GM19372 (cell line): ENCODE measurements around the gene OXT.
"Not testable (repeated sequence)": the region's sequence is repeated elsewhere in the genome, so short reads cannot be mapped to it uniquely, and the experiment has no call there.

ENCODE experiments used
- ATAC-seq: cut with Tn5 transposase; IDR thresholded peaks from one replicate; pipeline ENCODE4 v1.9.1; 2021; ENCODE audit warnings: mild to moderate bottlenecking, low read depth, moderate library complexity; ENCODE audit not compliant: unreplicated experiment

The OXT gene

DNA sequence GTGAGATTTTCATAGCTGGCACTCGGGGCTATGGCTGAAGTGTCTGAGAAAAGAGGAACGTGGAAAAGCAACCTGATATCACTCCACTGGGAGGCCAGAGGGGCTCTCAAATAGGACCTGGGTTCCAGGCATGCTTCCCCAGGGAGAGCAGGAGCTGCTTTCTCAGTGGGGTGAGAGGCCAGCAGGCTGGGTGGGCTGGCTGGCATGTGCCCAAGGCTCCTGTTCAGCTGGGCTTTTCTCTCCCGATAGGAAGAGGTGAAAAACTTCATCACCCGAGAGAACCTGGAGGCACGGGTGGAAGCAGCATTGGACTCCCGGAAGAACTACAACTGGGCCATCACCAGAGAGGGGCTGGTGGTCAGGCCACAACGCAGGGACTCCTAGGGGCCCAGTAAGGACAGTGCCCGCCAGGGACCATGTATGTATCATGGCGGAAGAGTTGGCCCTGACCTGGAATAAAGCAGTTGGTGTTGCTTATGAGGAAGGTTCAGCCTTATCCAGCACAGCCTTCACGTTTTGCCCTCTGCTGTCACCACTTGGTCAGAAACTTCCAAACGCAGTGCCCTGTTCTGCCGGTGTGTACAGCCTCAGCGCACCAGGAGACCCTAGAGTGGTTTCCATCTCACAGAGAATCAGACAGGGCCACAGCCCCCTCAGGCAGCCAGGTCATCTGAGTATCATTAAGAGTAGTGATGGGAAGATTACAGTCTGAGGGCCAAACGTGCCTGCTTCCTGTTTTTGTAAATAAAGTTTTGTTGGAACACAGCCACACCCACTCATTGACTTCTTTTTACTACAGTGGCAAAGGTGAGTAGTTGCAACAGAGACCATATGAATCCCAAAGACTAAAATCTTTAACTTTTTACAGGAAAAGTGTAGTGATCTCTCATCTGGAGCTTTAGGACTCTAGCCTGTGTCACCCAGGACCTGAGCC lies 23.7 kb upstream of the OXT start:
- no peak for ATAC-seq

DNA sequence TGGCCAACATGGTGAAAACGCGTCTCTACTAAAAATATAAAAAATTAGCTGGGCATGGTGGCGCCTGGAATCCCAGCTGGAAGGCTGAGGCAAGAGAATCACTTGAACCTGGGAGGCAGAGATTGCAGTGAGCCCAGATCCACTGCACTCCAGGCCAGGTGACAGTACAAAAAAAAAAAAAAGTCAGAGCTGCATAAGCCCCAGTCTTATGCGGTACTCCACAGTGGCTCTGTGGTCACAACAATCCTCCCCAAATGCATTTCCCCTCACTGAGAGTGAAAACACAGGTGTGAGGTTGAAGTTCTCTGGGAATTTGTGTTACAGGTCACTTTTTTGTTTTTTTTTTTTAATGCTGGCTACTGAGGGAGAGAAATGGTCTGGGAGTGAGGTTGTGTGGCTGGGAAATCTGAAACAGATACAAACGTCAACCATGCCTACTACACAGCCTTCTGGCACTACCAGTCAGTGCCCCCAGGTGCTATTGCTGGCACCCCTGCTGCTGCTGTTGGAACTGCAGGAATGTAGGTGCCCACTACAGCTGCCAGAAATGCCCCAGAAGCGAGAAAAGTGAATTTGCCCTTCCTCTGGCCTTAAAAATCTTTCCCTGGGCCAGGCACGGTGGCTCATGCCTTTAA lies 19.9 kb upstream of the OXT start:
- ATAC-seq, result no peak

DNA sequence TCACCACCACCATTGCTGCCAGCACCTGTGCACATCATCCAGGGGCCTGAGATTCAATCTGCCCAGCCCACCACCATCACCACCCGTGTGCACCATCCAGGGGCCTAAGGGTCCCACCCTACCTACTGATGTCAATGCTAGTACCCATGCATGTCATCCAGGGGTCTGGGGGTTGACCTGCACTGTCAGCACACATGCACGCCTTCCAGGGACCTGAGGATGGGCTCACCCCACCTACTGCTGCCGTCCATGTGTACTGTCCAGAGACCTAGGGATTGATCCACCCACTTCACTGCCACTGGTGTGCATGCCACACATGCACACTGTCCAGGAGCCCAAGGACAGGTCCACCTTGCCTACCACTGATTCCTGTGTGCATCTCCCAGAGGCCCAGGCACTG lies 11.9 kb upstream of the OXT start:
- ATAC-seq, result no peak

DNA sequence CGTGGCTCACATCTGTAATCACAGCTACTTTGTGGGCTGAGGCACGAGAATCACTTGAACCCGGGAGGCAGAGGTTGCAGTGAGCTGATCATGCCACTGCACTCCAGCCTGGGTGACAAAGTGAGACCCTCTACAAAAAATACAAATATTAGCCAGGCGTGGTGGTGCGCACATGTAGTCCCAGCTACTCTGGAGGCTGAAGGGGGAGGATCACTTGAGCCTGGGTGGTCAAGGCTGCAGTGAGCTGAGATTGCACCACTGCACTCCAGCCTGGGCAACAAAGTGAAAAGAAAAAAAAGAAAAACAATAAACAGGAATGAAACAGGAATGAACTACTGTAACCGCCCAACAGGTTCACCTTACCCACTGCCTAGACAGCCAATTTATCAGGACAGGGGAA lies 7.3 kb upstream of the OXT start:
- ATAC-seq, result not testable (repeated sequence)

DNA sequence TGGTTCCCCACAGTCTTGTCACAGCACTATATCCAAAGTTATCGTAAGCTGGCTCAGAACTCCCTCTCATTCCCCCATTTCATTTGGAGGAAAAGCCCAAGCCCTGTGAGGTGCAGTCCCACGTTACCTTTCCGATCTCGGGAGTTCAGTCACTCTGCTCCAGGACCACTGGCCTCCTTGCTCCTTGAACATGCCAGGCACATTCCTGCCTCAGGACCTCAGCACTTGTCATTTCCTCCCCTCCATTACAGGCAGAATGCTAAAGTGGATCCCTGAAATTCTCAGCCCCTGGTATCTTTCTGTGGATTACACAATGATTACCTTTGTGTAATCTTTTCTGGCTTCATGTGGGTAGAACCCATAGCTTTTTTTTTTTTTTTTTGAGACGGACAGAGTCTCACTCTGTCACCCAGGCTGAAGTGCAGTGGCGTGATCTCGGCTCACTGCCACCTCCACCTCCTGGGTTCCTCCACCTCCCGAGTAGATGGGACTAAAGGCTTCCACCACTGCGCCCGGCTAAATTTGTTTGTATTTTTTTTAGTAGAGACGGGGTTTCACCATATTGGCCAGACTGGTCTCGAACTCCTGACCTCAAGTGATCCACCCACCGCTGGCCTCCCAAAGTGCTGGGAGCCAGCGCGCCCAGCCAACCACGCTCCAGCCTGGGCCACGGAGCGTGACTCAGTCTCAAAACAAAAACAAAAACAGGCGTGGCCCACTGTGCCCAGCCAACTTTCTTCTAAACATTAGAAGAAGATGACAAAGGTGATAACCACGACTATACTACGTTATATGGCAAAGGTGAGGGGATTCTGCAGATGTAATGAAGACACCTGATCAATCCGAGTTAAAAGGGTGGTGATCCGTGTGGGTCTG lies 4.0 kb upstream of the OXT start:
- ATAC-seq, result no peak

DNA sequence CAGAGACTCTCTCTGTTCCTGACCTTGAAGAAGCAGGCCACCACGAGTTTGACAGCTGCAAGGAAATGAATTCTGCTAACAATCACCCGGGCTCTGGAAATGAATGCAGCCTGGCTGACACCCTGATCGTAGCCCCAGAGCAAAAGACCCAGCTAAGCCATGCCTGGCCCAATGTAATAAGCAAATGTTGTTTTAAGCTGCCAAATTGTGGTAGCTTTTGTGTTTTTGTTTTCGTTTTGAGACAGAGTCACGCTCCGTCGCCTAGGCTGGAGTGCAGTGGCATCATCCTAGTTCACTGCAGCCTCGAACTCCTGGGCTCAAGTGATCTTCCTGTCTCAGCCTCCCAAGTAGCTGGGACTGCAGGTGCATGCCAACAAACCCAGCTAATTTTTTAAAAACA lies 3.3 kb upstream of the OXT start:
- no peak for ATAC-seq

DNA sequence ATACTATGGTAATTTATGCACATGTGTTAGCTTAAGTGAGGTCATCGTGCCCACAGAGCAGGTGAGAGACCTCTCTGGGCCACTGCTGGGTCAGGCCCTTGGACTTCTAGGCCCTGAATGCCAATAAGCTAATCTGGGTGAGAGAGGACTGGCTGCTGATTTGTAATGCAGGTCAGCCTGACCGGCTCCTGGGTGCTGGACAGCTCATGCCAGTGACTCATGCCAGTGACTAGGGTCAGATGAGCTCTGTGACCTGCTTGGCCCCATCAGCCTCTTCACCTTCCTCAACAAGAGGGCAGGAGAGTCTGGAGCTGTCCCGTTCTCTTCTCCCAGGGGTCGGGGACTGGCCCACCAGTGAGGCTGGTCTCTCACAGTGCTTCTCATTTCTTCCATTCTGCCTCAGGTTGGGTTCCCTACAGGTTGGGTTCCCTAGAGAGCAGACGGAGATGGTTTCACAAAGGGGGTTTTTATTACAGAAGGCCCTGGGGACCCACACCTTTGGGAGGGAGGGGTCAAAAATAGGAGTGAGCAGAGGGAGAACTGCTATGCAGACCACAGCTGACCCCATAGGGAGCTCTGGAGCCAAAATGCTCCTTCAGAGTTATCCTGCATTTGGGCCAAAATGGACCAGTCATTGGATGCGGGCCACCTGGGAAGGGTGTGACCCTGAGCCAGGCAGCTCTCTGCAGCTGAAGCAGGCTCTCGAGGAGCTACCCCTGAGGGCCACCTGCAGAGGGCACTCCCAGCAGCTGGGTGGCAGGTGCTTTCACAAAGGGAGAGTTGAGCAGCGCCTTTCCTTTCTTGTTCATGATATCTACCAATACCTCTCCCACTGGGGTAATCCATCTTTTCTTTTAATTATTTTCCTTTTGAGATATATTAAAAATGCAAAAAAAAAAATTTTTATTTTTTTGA lies 2.2 kb upstream of the OXT start:
- no peak for ATAC-seq

DNA sequence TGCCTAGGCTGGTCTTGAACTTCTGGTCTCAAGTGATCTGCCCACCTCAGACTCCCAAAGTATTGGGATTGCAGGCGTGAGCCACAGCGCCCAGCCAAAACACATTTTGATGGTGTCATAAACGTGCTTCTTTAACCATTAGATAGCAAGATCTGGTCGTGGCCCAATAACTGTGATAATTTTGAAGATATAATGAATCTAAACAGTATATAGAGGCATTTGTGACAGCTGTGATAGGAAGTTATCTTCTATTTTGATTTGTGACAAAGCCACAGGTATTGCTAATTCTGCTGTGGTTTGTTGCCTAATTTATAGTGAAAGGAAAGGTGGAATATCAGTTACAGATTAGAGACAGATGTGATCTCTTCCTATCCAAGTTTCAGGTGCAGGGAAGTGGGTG lies 695 bp upstream of the OXT start:
- no peak for ATAC-seq

DNA sequence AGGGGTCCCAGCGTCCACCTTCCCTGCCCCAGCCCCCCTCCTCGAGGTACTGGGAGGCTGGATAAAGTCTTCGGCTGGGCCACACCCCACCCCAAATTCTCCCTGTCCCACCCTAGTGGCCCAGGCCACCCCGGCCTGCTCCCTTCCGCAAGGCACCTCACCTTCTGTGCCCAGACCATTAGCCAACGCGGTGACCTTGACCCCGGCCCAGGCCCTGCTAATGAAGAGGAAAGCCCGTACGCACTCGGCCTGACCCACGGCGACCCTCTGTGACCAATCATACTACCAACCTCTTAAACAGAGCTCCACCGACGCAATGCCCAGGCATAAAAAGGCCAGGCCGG lies 182 bp upstream of the OXT start:
- no peak for ATAC-seq

DNA sequence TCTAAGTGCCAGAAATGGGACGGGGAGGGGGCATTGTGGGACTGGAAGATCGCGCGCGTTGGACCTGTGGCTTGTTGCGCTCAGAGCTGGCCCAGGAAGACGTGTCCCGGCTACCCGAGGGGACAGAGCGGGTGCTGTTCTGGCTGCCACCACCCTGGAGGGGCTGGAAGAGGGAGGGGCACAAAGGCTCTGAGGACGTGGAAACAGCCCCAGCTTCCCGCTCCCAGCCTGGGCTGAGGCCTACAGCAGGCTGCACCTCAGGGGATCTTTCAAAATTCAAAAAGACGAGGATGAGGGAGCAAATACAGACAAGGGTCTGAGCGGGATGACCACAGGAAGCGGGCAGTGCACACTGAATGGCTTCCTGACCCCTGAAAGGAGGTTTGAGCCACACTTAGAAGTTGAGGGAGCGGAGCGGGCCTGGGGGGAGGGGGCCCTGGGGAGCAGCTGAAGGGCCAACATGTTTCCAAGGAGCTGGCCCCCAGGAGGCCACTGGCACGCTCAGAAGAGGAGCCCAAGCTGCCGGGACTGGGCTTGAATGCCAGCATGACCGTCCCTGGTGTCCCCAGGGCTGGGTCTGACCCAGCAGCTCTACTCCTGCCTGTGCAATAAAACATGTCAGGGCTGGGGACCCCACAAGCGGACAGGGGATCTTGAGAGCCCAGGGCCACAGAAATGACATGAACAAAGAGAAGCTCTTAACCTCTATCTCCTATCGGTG lies 1.3 kb downstream of the OXT start:
- ATAC-seq, result no peak

DNA sequence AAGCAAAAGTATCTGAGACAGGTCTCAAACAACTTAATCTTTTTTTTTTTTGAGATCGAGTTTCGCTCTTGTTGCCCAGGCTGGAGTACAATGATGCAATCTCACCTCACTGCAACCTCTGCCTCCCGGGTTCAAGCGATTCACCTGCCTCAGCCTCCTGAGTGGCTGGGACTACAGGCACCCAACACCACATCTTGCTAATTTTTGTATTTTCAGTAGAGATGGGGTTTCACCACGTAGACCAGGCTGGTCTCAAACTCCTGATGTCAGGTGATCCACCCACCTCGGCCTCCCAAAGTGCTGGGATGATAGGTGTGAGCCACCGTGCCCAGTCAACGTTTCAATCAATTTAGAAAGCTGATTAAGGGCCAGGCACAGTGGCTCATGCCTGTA lies 1.8 kb downstream of the OXT start:
- not testable (repeated sequence) for ATAC-seq

DNA sequence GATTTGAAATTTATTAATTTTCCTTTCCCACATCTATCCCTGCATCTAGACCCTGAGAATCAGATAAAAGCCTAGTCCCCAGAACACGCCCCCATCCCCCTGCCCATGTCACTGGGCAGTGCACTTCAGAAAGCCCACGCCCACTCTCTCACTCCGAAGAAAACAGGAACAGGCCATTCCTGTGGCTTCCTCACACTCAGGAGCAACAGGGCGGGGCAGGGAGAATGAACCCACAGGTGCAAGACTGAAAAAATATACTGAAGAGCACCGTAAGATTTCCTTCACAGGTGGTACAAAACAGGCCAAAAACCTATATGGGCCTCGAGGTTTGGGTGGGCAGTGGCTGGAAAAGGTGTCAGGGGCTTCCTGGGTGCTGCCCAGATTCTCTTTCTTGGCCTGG lies 3.4 kb downstream of the OXT start:
- no peak for ATAC-seq

DNA sequence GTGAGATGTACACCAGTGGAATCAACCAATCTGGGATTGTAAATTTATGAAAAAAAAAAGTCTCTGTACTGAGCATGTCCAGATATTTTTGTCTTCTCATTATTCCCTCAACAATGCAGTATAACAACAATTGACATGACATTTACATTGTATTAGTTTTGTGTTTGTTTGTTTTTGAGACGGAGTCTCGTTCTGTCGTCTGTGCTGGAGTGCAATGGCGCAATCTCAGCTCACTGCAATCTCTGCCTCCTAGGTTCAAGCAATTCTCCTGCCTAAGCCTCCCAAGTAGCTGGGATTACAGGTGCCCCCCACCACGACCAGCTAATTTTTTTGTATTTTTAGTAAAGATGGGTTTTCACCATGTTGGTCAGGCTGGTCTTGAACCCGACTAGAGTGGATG lies 3.9 kb downstream of the OXT start:
- not testable (repeated sequence) for ATAC-seq

DNA sequence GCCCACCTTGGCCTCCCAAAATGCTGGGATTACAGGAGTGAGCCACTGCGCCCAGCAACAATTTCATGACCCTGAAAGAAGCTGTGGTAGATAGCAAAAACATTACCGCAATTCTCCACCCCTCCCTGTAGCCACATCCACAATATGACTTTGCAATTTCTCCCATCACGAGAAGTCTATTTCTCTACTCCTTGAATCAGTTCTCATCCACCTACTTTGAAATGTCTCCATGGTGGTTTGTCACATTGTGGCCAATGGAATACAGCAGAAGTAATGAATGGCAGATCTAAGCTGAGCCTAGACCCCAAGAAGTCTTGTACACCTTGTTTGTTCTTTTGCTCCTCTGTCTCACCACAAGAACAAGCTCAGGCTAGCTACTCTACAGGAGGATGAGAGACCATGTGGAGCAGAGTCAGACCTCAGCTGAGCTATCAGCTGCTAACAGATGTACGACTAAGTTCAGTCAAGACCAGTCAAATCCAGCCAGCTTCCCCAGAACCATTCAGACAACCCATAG lies 6.3 kb downstream of the OXT start:
- ATAC-seq, result no peak

DNA sequence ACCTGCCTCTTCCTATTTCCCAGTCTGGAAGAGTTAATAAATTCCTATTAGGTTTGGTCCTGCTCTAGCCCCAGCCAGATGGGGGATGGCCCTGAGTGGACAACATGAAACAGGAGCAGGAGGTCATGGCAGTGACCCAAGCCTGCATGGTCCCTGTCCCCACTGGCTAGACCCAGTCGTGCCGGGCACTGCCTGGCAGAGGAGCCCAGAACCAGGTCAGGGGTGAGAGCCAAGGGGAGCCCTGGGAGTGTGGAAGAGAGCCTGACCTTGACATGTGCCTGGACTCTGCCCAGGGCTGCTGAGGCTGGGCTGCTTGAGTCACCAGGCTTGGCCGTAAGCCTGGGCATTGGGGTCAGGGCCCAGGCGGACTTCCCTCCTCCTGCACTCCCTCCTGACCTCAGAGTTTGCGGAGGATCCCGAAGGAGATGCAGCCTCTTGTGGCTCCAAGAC lies 9.5 kb downstream of the OXT start:
- ATAC-seq, result no peak

DNA sequence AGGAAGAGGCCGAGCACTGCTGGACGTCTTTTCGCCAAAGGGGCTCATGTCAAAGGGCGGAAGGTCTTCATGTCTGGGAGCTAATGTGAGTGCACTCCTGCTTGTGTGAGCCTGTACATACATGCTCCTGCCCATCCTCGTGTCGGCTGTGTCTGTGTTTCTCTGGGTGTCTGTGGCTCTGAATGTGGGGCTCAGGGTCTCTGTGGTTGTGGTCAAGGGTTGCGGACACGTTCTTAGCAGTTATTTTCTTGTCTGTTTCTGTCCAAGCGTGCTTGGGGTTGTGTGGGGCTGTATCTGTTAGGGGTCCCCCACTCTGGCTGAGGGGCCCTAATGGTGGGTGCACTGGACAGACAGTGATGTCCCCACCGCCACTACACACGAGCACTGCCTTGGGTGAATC lies 10.2 kb downstream of the OXT start:
- no peak for ATAC-seq

DNA sequence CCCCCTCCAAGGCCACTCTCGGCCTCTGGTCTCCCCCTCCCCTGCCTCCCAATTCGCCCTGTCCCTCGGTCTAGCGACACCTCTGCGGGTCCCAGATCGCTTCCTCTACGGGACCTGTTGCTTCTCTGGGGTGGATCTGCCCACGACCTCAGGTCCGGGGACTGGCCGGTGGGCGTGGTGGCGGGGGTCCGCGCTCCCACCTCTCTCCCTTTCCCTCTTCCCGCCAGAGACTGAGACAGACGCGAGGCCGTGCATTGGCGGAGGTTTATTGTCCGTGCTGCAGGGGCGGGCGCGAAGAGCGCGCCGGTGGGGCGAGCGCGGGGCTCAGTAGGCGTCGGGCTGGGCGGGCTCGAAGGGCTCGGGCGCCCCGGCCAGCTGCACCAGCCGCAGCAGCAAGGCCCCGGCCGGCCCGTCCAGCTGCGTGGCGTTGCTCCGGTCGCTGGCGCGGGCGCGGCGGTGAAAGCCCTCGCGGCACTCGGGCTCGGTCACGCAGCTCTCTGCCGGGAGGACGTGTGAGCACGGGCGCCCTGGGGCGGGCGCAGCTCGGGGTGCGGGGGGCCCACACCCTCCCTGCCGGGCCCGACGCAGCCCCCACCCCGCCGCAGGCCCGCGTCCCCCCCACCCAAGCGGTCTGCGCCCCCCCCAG lies 11.0 kb downstream of the OXT start:
- no peak for ATAC-seq
